Placental pericyte (primary cell): ENCODE measurements around the gene IRF2BP2. TPM values are rescaled to one million over a fixed set of nuclear protein-coding genes. Genes with fewer than 3 reads are reported as not detected.

Experiments used
- small RNA-seq: library from RNA; depleted of rRNA; stranded (forward); fragments of <200 nt; gene quantifications from one replicate; pipeline ENCODE3, GENCODE V24; 2012; ENCODE audit warnings: low replicate concordance
- total RNA-seq: library from RNA; depleted of rRNA; stranded (reverse); fragments of >200 nt; gene quantifications from 2 replicates; pipeline ENCODE4 v1.2.3, GENCODE V29; 2012

The IRF2BP2 gene
- 68.1 and 113 TPM in 2 replicates for total RNA-seq

GRCh38 chr1:234610061-234610665, at the start of gene IRF2BP2:
TSS of gene IRF2BP2 (minus strand) at chr1:234610178. CDS start at chr1:234609494, 684 bp downstream.

Small RNA genes within 50 kb of the gene (small RNA-seq; reads per million reads assigned to genes)
- not detected for gene RF00096

Other genes with a start within 250 kb of the IRF2BP2 start
- 16.8 and 17.5 TPM in 2 replicates for gene COA6, start 236.7 kb downstream of the IRF2BP2 start, total RNA-seq
- gene TARBP1, start 131.0 kb downstream of the IRF2BP2 start, total RNA-seq, result 7.4 and 18.6 TPM in 2 replicates